Progenitor cell of endocrine pancreas (in vitro differentiated cells): Measurements from ENCODE around the gene AP1S3. TPM values are rescaled to one million over a fixed set of nuclear protein-coding genes. Genes with fewer than 3 reads are reported as not detected.

Source experiments
- DNase-seq: peaks from one replicate; pipeline ENCODE4 v3.0.0; 2021; ENCODE audit warnings: low spot score; ENCODE audit not compliant: unreplicated experiment
- H3K27ac Mint-ChIP-seq: 2 replicates; pipeline ENCODE4 v1.8.0; 2021; ENCODE audit warnings: mild to moderate bottlenecking, moderate library complexity, mixed read lengths
- H3K27me3 Mint-ChIP-seq: 2 replicates; pipeline ENCODE4 v1.8.0; 2021; ENCODE audit warnings: mixed read lengths
- H3K36me3 Mint-ChIP-seq: 2 replicates; pipeline ENCODE4 v1.8.0; 2022; ENCODE audit warnings: mixed read lengths; ENCODE audit not compliant: insufficient read depth
- H3K4me1 Mint-ChIP-seq: 2 replicates; pipeline ENCODE4 v1.8.0; 2021; ENCODE audit warnings: low read depth, mixed read lengths
- H3K4me3 Mint-ChIP-seq: 2 replicates; pipeline ENCODE4 v1.8.0; 2021; ENCODE audit warnings: low read depth, mild to moderate bottlenecking, moderate library complexity, mixed read lengths
- H3K9me3 Mint-ChIP-seq: 2 replicates; pipeline ENCODE4 v1.8.0; 2021; ENCODE audit warnings: low read depth, mixed read lengths
- total RNA-seq: library from RNA; stranded (reverse); gene quantifications from 2 replicates; pipeline ENCODE4 v1.2.1, GENCODE V29; 2021
- TF ChIP-seq, protein P1 (sequence below): fragments of 200-600 bp; sonication (generic); IDR thresholded peaks from one replicate; pipeline ENCODE4 v1.5.0; 2021; ENCODE audit warnings: antibody characterized with exemption, mild to moderate bottlenecking; ENCODE audit not compliant: unreplicated experiment

AP1S3 gene
- total RNA-seq, 1 donor from 2014 or later, result 11.5 TPM

GRCh38 chr2:223852281-223852795, 15.0 kb upstream of the AP1S3 start:
- no peaks in the 10 kb centered on the region for H3K27me3 Mint-ChIP-seq
- H3K4me1 Mint-ChIP-seq, result peaks cover 7% of the 10 kb centered on the region
- H3K9me3 Mint-ChIP-seq, result peaks cover 16% of the 10 kb centered on the region
- no peak overlapping the region for H3K27ac Mint-ChIP-seq
- no peak overlapping the region for H3K4me3 Mint-ChIP-seq
- TF ChIP-seq, protein P1, sequence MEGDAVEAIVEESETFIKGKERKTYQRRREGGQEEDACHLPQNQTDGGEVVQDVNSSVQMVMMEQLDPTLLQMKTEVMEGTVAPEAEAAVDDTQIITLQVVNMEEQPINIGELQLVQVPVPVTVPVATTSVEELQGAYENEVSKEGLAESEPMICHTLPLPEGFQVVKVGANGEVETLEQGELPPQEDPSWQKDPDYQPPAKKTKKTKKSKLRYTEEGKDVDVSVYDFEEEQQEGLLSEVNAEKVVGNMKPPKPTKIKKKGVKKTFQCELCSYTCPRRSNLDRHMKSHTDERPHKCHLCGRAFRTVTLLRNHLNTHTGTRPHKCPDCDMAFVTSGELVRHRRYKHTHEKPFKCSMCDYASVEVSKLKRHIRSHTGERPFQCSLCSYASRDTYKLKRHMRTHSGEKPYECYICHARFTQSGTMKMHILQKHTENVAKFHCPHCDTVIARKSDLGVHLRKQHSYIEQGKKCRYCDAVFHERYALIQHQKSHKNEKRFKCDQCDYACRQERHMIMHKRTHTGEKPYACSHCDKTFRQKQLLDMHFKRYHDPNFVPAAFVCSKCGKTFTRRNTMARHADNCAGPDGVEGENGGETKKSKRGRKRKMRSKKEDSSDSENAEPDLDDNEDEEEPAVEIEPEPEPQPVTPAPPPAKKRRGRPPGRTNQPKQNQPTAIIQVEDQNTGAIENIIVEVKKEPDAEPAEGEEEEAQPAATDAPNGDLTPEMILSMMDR, result no peak
- peaks cover 26% of the 10 kb centered on the region for H3K36me3 Mint-ChIP-seq
- DNase-seq, result no peak

GRCh38 chr2:223847410-223847809, 10.0 kb upstream of the AP1S3 start:
- no peaks in the 10 kb centered on the region for H3K27me3 Mint-ChIP-seq
- no peak for DNase-seq
- TF ChIP-seq, protein P1, result no peak
- H3K36me3 Mint-ChIP-seq, result peaks cover 26% of the 10 kb centered on the region
- no peaks in the 10 kb centered on the region for H3K4me1 Mint-ChIP-seq
- no peak overlapping the region for H3K4me3 Mint-ChIP-seq
- H3K27ac Mint-ChIP-seq, result no peak overlapping the region
- H3K9me3 Mint-ChIP-seq, result peaks cover 16% of the 10 kb centered on the region

- peaks cover 16% of the 10 kb centered on the region for H3K9me3 Mint-ChIP-seq
- H3K36me3 Mint-ChIP-seq, result peaks cover 26% of the 10 kb centered on the region
- no peak overlapping the region for H3K4me3 Mint-ChIP-seq
- TF ChIP-seq, protein P1, result no peak
- DNase-seq, result no peak
- H3K4me1 Mint-ChIP-seq, result no peaks in the 10 kb centered on the region
- H3K27me3 Mint-ChIP-seq, result no peaks in the 10 kb centered on the region
- H3K27ac Mint-ChIP-seq, result no peak overlapping the region
Measured at GRCh38 chr2:223846515-223846914, 9.1 kb upstream of the AP1S3 start.

GRCh38 chr2:223841436-223842190, 4.2 kb upstream of the AP1S3 start:
- TF ChIP-seq, protein P1, result no peak
- Mint-ChIP-seq H3K4me1 (peaks cover 5% of the 10 kb centered on the region), H3K36me3 (no peaks in the 10 kb centered on the region), H3K27me3 (no peaks in the 10 kb centered on the region), H3K9me3 (no peaks in the 10 kb centered on the region), H3K27ac (no peak overlapping the region), H3K4me3 (no peak overlapping the region)
- no peak for DNase-seq

DNA sequence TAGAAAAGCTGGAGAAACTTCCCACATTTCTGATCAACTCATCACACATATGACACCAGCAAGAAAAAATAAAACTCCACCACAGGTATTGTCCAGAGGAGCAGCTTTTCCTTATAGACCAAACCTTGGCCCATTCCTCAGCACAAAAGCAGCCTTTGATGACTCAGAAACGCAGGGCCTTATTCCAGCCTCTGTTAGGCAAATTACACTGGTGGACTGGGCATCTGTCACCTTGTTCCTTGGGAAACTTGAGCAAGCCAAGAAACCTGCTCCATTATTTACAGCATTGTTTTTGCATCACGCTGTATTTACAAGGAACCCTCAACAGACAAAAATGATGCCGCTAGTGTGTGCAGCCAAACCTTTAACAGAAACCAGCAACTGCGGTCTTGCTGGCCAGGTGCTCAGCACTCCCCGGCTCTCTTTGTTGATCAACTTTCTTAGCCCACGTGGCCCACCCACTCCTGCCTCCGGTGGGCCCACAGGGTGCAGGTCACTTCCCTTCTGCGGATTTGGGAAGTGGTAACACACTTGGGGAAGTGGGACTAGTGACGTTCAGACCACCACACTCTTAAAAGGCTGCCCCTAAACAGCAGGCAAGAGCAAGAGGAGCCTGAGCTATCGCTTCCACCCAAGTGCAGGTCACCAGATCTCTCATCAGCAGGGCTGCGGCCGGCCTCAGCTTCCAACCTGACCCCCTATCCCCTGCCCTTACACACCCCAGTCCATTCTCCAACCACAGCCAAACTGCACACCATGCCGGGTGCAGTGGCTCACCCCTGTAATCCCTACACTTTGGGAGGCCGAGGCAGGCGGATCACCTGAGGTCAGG, 1.5 kb downstream of the AP1S3 start:
- Mint-ChIP-seq H3K4me3 (peak overlapping the region; percentile 94), H3K27me3 (no peaks in the 10 kb centered on the region), H3K4me1 (peaks cover 10% of the 10 kb centered on the region), H3K36me3 (peaks cover 1% of the 10 kb centered on the region), H3K27ac (peak overlapping the region; percentile 69), H3K9me3 (no peaks in the 10 kb centered on the region)
- DNase-seq, result no peak
- TF ChIP-seq, protein P1, result no peak
